Measurements from ENCODE around the gene CSNK1E.
A peak's percentile ranks its signal among the peaks of the same experiment; 100 is the strongest.

CSNK1E gene

GRCh38 chr22:38327805-38328204, 10.6 kb upstream of the CSNK1E start:
- no peak for DNase-seq (ENCODE audit: low read depth in 2 of 2)

GRCh38 chr22:38327396-38327795, 10.2 kb upstream of the CSNK1E start:
- no peak for DNase-seq (ENCODE audit: low read depth in 2 of 2)

- no peak for DNase-seq (ENCODE audit: low read depth in 2 of 2)
Measured at GRCh38 chr22:38325587-38325986, 8.4 kb upstream of the CSNK1E start.

- DNase-seq (ENCODE audit: low read depth in 2 of 2) = no peak
Measured at GRCh38 chr22:38320605-38321402, 3.6 kb upstream of the CSNK1E start.

- DNase-seq (ENCODE audit: low read depth in 2 of 2) = no peak
Measured at GRCh38 chr22:38318792-38319773, 1.9 kb upstream of the CSNK1E start.

GRCh38 chr22:38317995-38318715, 922 bp upstream of the CSNK1E start:
- peak in 1 of 2 experiments; percentile 38 for DNase-seq (ENCODE audit: low read depth in 2 of 2)

- DNase-seq (ENCODE audit: low read depth in 2 of 2) = no peak
Measured at GRCh38 chr22:38316364-38317121, 690 bp downstream of the CSNK1E start.

- DNase-seq (ENCODE audit: low read depth in 2 of 2) = no peak
Measured at GRCh38 chr22:38315823-38316363, 1.3 kb downstream of the CSNK1E start.

GRCh38 chr22:38314933-38315822, 2.1 kb downstream of the CSNK1E start:
- no peak for DNase-seq (ENCODE audit: low read depth in 2 of 2)

GRCh38 chr22:38314051-38314932, 2.9 kb downstream of the CSNK1E start:
- DNase-seq (ENCODE audit: low read depth in 2 of 2) = no peak

GRCh38 chr22:38313384-38313955, 3.8 kb downstream of the CSNK1E start:
- peak; percentile 56 to 58 for DNase-seq (ENCODE audit: low read depth in 2 of 2)

- DNase-seq (ENCODE audit: low read depth in 2 of 2) = no peak
Measured at GRCh38 chr22:38312261-38312800, 4.9 kb downstream of the CSNK1E start.

- DNase-seq (ENCODE audit: low read depth in 2 of 2) = no peak
Measured at GRCh38 chr22:38311323-38311620, 6.0 kb downstream of the CSNK1E start.

GRCh38 chr22:38310518-38311322, 6.5 kb downstream of the CSNK1E start:
- no peak for DNase-seq (ENCODE audit: low read depth in 2 of 2)

GRCh38 chr22:38309614-38310517, 7.4 kb downstream of the CSNK1E start:
- DNase-seq (ENCODE audit: low read depth in 2 of 2) = no peak

- no peak for DNase-seq (ENCODE audit: low read depth in 2 of 2)
Measured at GRCh38 chr22:38308791-38309498, 8.3 kb downstream of the CSNK1E start.
